Hippocampal formation (tissue), 2 donors: Measurements from ENCODE around the gene IL18.
"Not testable (repeated sequence)": the region's sequence is repeated elsewhere in the genome, so short reads cannot be mapped to it uniquely, and the experiment has no call there.

Experiments
- DNase-seq, 2 donors: peaks; one replicate each; lab custom pipeline; 2025; lab: John Stamatoyannopoulos, UW

IL18 gene

DNA sequence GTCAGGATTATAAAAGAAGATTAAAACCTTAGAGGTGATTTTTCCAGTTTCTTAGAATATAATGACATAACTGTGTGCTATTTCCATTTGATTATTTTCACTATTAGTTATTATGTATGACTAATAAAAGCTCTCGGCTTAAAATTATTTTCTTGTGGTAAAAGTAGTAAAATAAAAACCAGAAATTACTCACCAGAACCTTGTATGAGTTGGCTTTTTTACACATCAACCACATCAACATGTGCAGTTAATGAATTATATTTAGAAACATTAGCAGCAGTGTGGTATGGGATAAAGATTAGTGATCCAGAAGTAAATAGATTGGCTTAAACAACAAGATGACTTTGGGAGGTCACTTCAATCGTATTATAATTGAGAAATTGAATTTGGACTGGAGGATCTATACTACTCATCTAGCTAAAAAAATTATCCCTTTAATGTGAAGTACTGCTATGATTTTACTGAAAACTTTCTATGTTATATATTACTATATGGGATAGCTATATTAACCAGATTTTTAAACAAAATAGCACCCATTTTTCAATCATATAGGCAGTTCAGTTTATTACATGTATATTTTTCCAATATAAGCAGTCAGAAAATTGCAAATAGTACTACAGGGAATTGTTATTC, 8.6 kb upstream of the IL18 start:
- DNase-seq, result no peak

DNA sequence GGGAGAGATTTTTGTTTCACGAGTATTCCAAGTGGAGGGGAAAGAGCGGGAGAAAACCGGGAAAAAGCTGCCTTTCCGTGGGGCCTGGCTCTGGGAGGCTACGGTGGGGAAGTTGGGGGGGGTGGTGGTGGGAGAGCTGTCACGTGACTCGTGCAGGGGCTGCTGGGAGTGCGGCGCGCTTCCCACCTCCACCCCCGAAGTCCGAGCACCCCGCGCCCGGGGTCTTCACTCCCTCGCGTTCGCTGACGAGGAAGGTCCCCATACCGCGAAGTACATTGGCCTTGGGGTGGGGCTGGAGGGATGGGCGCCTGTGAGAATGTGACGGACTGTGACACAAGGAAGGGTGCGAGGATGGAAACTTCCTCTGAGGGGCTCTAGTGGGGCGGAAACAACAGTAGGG, 3.3 kb upstream of the IL18 start, which contains the start of gene TEX12:
TSS of gene TEX12 (plus strand) at position 228 of the 400 bp plus-strand sequence. CDS start 1,897 bp downstream, outside the sequence.
- no peak for DNase-seq

DNA sequence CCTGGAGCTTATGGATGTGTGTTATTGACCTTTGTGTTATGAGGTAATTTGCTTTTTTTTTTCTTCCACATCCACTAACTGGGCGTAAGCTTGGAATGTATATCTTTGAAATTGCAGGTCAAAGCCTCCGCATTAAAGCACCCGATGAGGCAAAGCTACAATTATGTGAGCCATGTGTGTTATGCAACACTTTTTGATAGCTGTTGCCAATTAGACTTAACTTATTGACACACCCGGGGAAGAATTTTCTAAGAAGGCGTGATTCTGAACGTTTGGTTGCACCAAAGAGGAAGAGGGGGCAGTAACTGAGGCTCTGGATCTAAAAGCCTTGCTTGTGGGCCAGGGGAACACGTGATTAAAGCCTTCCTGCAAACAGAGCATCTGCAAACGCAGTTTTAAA, 2.7 kb upstream of the IL18 start:
- no peak for DNase-seq

DNA sequence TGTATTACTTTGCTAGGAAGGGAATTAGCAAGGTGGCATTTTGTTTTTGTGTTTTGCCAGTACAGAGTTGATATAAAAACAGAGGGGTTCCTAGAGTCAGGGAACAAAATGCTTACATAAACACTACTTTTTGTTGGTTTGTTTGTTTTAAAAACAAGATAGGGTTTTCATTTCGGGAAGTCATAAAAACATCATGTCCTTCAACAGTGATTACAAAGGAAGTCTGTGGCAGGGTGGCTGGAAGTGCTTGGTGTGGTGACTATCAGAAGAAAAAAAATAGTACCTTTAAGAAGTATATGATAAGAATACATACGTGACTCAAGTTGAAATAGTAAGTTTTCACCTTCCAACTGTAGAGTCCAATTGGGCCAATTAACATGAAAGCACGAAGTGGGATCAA, 1.2 kb upstream of the IL18 start:
- no peak for DNase-seq

DNA sequence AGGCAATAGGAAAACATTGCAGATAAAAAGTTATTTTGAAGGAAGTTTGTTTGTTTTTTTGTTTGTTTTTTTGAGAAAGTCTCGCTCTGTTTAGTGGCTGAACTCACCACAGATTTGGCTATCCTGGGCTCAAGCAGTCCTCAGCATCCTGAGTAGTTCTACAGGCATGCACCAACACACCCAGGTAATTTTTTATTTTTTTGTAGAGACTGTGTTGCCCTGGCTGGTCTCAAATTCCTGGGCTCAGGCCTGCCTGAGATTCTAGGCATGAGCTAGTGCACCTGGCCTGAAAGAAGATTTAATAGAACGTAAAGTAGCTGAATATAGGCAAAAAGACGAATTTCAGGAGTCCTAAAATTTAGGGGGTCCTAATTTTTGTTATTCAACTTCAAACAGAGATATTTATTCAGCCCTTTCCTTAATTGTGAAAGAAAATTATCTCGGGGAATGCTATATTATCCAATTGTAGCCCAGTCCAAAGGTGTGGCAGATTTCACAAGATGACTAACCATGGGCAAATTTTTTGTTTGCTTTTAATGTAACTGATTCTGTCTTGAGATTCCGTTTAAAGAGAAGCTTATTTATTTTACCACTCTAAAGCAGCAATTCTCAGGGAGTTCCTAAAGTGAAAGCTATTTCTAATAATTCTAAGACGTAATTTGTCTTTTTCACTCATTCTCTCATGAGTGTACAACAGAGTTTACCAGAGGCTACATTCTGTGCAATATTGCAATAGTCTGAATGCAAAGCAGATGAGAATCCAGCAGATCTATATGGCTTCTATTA, 940 bp downstream of the IL18 start:
- DNase-seq, result no peak

DNA sequence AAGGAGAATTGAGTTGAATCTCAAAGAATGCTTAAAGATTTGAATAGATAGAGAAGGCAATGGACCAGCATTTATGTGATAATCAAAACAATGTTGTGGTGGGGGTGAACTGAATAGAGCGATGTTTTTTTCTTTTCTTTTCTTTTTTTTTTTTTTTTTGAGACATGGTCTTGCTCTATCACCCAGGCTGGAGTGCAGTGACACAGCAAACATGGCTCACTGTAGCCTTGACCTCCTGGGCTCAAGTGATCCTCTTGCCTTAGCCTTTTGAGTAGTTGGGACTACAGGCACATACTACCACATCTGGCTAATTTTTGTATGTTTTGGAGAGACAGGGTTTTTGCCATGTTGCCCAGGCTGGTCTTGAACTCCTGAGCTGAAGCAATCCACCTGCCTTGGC, 1.7 kb downstream of the IL18 start:
- not testable (repeated sequence) for DNase-seq

DNA sequence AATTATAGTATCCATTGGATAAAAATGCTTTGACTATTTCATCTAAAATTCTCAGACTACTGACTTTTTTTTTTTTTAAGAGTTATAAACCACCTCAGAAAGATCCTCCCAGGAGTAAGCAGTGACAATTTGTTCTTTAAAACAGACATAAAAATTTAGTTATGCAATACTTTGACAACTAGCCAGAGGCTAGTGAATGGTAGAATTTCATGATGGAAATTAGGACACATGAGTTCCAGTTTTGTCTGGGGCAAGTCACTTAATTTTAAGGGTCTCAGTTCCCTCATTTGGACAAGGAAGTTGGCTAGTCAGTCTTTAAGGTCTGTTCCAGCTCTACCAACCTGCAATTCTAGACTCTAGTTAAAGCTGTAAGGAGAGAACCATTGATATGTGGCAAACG, 2.9 kb downstream of the IL18 start:
- DNase-seq, result no peak

DNA sequence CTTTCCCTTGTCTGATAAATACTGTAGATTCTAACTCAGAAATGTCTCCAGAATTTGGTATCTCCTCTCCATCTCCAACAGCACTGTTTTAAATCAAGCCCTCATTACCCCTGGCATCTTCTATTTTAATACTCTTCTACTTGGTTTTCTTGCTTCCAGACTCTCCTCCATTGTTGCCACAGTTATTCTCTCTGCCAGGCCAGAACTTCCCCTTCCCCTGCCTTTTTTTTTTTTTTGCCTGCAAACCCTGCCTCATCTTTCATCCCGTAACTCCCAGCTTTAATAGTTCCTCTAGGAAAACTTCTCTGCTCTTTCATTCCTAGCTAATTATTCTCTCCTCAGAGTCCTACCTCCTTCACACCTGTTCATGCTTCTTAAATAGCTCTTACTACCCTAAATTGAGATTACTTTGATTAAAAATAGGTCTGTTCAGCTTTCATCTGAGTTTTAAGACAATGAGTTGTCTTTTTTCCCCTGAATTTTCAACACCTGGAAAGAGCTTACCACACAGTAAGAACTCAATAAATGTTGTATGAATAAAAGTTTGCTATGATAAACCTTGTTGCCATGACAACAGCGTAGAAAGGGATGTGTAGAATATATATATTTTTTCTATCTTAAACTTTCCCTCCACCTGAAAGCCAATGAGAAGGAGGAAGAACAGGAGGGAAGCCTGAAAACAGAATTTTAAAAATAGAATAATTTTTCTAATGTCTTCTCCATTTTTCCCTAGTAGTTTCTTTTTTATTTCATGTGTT, 3.6 kb downstream of the IL18 start:
- DNase-seq, result no peak

DNA sequence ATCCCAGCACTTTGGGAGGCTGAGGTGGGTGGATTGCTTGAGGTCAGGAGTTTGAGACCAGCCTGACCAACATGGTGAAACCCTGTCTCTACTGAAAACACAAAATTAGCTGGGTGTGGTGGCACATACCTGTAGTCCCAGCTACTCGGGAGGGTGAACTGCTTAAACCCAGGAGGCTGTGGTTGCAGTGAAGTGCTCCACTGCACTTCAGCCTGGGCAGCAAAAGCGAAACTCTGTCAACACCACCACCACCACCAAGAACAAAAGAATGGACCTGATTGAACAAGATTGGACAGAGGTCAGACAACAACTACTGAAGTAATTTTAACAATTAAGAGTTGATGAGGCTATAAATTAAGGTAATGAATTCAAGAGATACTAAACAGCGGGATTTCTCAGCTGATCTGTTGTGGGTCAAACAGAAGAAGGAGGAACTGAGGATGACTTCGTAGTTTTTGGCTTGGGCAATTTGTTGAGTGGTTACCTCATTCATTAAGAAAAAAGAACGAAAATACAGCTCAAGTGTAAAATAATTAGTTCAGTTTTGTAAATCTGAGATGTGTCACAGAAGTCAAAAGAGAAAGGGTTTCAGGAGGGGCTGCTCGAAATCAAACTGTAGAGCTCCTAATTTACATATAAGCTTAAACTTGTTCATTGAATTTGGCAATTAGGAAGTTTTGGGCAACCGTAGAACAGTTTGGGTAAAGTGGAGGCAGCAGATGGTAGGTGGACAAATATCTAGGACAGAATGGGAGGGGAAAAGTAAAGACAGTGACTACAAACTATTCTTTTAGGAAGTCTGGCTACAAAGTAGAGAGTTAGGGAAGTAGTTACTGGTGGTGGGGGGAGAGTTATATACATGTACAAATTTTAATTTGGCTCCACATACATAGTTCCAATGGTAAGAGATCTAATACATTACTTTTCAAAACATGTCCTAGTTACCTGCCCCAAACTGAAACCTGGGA, 4.5 kb downstream of the IL18 start:
- no peak for DNase-seq

DNA sequence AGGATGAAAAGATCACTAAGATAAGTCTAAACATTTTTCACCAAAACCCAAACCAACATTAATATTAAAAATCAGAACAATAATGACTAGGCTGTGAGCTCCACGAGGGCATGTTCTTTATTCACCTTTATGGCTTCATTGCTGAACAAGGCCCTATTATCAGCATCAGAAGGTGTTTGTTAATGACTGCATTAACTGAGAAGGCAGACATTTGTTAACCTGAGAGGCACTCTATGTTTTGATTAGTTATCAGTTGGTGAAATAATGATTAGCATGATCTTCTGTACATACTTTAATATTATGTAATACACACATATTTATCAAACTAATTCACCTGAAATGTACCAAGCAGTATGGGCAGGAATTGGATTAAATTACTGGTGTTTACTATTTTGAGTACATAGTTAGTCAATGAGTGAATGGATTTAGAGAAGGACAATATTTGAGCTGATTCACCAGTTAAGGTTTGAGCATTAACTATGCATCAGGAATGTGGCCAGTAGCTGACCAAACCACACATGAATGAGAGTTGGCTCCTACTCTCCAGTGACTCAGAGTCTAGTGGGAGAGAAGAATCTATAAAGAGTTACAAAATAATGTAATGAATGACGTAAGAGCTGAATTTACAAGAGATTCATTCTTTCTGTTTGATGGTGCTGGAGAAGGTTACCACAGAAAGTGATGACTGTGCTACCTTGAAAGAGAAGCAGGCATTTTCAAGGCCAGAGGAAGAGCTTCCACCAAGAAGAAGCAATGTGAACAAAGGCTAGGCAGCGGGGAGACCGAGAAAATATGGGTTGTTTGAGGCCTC, 6.7 kb downstream of the IL18 start:
- no peak for DNase-seq

DNA sequence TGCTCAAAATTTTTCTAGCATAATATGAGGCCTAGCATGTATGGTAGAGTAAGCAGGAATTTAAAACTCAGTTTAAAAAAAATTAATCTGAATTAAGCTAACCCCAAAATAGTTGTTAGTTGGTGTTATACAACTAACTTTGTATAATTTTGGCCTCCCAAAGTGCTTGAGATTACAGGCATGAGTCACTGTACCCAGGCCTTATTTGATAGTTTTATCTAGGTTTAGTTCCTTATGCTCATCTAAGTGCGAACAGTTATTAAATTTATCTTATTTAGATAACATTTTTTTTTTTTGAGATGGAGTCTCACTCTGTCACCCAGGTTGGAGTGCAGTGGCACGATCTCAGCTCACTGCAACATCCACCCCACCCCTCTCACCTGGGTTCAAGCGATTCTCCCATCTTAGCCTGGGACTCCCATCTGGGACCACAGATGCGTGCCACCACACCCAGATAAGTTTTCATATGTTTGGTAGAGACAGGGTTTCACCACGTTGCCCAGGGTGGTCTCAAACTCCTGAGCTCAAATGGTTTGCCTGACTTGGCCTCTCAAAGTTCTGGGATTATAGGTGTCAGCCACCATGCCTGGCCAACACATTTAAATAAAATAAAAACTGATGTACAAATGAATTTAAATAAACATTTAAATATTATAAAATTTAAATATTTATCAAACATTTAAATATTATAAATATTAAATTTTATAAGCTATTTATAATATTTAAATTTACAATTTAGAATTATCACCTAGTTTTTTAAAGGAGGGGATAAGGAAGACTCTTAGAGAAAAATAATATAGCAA, 7.5 kb downstream of the IL18 start:
- DNase-seq, result no peak

DNA sequence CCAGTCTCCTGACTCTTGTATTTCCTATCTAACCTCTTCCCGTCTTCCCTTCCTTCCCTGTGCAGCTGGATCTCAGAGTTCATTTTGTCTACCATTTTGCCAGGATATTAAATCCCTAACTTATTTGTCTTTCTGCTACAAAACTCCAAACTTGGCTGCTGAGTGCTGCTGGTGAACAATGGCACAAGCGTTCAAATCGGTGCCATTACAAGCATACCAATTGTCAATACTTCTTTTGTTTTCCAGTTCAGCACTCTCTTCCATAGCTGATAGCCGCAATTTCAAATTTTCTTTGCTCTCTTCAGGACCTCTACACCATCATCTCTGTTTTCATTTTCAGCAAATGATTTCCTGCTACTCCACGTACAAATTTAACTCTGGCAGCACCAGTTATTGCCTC, 13.4 kb downstream of the IL18 start:
- peak in 1 of 2 donors; percentile 71 for DNase-seq

DNA sequence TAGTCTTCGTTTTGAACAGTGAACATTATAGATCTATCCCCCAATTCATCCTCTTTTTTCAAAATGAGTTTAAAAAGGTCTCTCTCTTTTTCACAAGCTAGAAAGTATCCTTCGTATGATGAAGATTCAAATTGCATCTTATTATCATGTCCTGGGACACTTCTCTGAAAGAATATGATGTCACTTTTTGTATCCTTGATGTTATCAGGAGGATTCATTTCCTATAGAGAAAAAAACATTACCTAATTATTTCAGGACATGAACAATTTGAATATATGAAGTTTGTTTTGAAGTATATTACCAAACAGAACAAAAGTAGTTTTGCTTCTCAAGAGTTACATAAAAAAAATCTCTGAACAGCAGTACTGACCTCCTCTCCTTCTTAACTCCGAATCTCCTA, 20.3 kb downstream of the IL18 start:
- DNase-seq, result no peak

DNA sequence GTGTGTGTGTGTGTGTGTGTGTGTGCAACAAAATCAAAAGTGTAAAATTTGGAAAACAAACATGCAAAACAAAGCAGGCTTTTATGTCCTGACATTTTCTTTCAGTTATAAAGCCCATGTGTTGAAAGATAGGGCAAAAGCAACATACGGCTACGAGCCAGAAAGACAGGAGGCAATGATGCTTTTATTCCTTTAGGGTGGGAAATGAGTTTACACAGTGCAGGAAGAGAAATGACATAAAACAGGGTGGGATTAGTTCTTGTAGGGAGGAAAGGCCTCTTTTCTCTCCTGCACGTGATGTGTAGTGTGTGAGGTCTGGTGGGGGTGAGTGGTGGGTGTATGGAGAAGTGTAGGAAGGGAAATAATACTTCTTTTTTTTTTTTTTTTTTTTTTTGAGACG, 29.4 kb downstream of the IL18 start:
- DNase-seq, result no peak

DNA sequence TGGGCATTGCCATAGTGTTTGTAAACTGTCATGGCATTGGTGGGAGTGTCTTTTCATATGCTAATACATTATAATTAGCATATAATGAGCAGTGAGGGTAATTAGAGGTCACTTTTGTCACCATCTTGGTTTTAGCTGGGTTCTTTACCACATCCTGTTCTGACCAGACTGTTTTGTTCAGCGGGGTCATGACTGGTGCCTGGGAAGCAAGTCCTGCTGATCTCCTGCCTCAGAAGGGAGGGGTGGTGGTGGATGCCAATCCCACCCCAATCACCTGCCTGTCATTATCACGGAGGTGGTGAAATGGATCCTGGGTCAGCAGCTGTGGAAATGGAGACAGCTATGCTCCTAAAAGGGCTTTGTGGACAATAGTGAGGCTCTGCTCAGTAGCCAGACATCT, 31.2 kb downstream of the IL18 start:
- DNase-seq, result no peak

DNA sequence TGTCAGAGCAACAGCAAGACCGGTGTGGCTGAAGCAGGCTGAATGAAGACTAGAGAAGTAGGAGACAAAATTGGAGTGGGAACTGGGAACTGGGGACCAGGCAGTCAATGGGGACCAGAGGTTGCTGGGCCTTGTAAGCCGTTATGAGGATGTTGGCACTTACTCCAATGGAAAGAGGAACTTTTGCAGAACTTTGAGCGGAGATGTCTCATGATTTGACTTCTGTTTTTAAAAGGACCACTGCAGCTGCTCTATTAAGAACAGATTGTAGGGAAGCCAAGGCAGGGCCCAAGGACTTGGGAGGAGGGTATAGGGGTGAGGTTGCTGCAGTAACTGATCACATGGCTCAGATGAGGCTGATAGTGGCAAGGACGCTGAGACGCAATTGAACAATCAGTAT, 34.2 kb downstream of the IL18 start:
- peak in 1 of 2 donors; percentile 33 for DNase-seq

DNA sequence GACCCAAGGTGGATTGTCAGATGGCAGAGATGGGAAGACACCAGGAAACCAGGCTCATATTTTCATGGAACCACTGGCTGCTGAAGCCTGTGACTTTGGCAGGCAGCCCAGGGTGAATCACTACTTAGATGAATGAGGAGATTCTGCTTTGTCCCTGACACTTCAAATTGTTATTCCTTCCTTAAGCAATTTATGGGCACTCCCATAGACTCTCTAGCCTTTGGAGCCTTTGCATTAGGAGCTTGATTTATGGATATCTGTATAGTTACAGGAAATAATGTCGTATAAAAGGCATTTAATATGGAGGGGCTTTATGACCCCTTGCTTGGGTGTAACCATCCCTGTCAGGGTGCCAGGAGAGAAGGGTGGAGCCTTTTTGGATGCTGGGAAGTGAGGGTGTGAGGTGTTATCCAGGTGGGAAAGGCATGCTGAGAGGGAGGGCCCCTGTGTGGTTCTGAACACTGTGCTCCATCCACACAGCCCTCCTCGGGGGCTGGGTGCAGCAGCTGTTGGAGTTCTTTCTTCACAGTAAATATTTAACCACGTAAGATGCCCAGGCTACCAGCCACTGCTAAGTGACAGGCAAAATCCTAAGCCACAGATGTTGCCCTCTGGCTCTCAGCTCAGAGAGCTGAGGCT, 35.3 kb downstream of the IL18 start:
- peak; percentile 10 to 18 for DNase-seq

DNA sequence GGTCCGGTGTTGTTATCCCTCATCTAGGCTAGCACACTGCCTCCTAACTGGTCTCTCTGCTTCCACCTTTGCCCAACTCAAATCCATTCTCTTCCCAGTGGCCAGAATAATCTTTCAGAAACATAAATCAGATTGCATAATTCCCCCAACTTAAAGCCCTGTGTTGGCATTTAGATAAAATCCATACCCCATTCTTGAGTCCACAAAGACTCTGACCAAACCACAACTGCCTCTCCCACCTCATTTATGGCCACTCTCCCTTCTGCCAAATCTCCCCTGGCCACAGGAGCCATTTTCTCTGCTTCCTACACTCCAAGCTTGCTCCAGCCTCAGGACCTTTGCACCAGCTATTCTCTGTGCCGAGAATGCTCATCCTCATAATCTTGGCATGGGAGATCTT, 36.8 kb downstream of the IL18 start:
- no peak for DNase-seq

DNA sequence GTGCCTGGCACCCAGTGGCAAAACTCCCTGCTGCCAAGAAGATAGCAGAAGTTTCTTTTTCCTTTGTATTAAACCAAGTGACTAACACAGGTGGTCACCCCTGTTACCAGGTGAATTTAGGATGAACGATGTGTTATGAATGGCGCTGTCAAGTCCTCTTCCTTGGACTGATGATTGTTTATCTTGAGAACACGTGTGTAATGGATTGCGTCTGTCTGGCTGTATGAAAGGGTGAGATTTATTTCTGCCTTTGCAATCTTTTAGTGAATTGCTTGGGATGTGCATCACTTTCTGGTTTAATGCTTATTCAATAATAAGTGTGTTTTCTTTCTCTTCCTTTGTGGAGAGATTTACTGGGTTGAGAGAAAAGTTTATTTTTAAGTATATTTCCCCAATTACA, 40.8 kb downstream of the IL18 start:
- DNase-seq, result no peak
